Stimulated activated CD4-positive, alpha-beta T cell treated with anti-CD3 and anti-CD28 coated beads, Interleukin-2, amount 100 ng/mL, for 48 hours (primary cell): ENCODE data around the gene DCLK3.

Source experiments
- DNase-seq, 2 donors: peaks; one replicate each; pipeline ENCODE4 v3.0.0-alpha.2; 2020

The DCLK3 gene

GRCh38 chr3:36763850-36764703 lies at the start of gene DCLK3:
Gene DCLK3 (minus strand): TSS chr3:36764553. CDS start chr3:36764263, 290 bp downstream.
- DNase-seq: peak in 1 of 2 donors; percentile 3

GRCh38 chr3:36813305-36813704 lies 49.0 kb upstream of the DCLK3 start:
- no peak for DNase-seq

GRCh38 chr3:36812240-36812639 lies 47.9 kb upstream of the DCLK3 start:
- DNase-seq: no peak

GRCh38 chr3:36811768-36812167 lies 47.4 kb upstream of the DCLK3 start:
- DNase-seq: no peak

GRCh38 chr3:36804295-36805055 lies 40.1 kb upstream of the DCLK3 start:
- DNase-seq: no peak

GRCh38 chr3:36803091-36803791 lies 38.9 kb upstream of the DCLK3 start:
- DNase-seq: no peak

GRCh38 chr3:36800533-36801116 lies 36.3 kb upstream of the DCLK3 start:
- DNase-seq: no peak

- no peak for DNase-seq
Measured at GRCh38 chr3:36796881-36797280, 32.5 kb upstream of the DCLK3 start.

GRCh38 chr3:36796161-36796560 lies 31.8 kb upstream of the DCLK3 start:
- no peak for DNase-seq

- DNase-seq: no peak
Measured at GRCh38 chr3:36795622-36796021, 31.3 kb upstream of the DCLK3 start.

GRCh38 chr3:36792342-36792741 lies 28.0 kb upstream of the DCLK3 start:
- DNase-seq: peak in 1 of 2 donors; percentile 19

- no peak for DNase-seq
Measured at GRCh38 chr3:36790765-36791164, 26.4 kb upstream of the DCLK3 start.

- no peak for DNase-seq
Measured at GRCh38 chr3:36786921-36787890, 22.9 kb upstream of the DCLK3 start.

- no peak for DNase-seq
Measured at GRCh38 chr3:36784138-36784635, 19.8 kb upstream of the DCLK3 start.

GRCh38 chr3:36777424-36778218 lies 13.3 kb upstream of the DCLK3 start:
- DNase-seq: no peak

- DNase-seq: no peak
Measured at GRCh38 chr3:36776436-36776835, 12.1 kb upstream of the DCLK3 start.

- no peak for DNase-seq
Measured at GRCh38 chr3:36774052-36774451, 9.7 kb upstream of the DCLK3 start.

GRCh38 chr3:36771931-36772330 lies 7.6 kb upstream of the DCLK3 start:
- no peak for DNase-seq

- no peak for DNase-seq
Measured at GRCh38 chr3:36769926-36770325, 5.6 kb upstream of the DCLK3 start.

- no peak for DNase-seq
Measured at GRCh38 chr3:36765104-36765503, 751 bp upstream of the DCLK3 start.

GRCh38 chr3:36764704-36765038 lies 318 bp upstream of the DCLK3 start:
- DNase-seq: no peak
